Vagina (tissue), 2 donors: ENCODE results near the gene ZNF561. TPM values are rescaled to one million over a fixed set of nuclear protein-coding genes. Genes with fewer than 3 reads are reported as not detected.

Experiments used
- DNase-seq, 2 donors: peaks; one replicate each; pipeline ENCODE4 v3.0.0-alpha.2; 2017; ENCODE audit errors: extremely low spot score in 2 of 2
- H3K27ac ChIP-seq: fragments of 200-600 bp; sonication (generic); one replicate; pipeline ENCODE4 v1.5.1; 2019
- H3K27me3 ChIP-seq: fragments of 200-600 bp; sonication (generic); one replicate; pipeline ENCODE4 v1.5.1; 2019
- H3K36me3 ChIP-seq, 2 donors: fragments of 200-600 bp; sonication (generic); one replicate each; pipeline ENCODE4 v1.5.1; 2017 to 2019
- H3K4me1 ChIP-seq: fragments of 200-600 bp; sonication (generic); one replicate; pipeline ENCODE4 v1.5.1; 2019
- H3K4me3 ChIP-seq, 2 donors: fragments of 200-600 bp; sonication (generic); 1 replicate in 1 of 2; 2 replicates in 1 of 2; pipeline ENCODE4 v1.5.1; 2016 to 2019
- H3K9me3 ChIP-seq: fragments of 200-600 bp; sonication (generic); one replicate; pipeline ENCODE4 v1.5.1; 2019
- POLR2A ChIP-seq, 2 donors: fragments of 450-650 bp; IDR thresholded peaks; one replicate each; pipeline ENCODE4 v1.6.1; 2017; ENCODE audit warnings: antibody characterized with exemption in 2 of 2, mild to moderate bottlenecking in 2 of 2, moderate library complexity in 2 of 2
- POLR2AphosphoS5 ChIP-seq, 2 donors: sonication (generic); formaldehyde crosslinking; IDR thresholded peaks; one replicate each; pipeline ENCODE4 v1.9.0; 2017; ENCODE audit warnings: antibody characterized with exemption in 2 of 2, mild to moderate bottlenecking in 2 of 2, low read depth in 1 of 2; ENCODE audit not compliant: insufficient read depth in 1 of 2
- intact Hi-C: fragments of 100-400 bp; cut with DNase I; formaldehyde crosslinking; loops from one replicate; pipeline ENCODE4 v1.15.1; 2023
- total RNA-seq: library from RNA; depleted of rRNA; stranded (reverse); fragments of >200 nt; gene quantifications from one replicate; pipeline ENCODE4 v1.2.3, GENCODE V29; 2016
- TF ChIP-seq, protein P1 (sequence below), 3 experiments: fragments of 450-650 bp in 2 of 3; fragments of 200-600 bp in 1 of 3; sonication (generic) in 1 of 3; IDR thresholded peaks; one replicate each; pipeline ENCODE4 v1.5.1; 2017 to 2019; ENCODE audit warnings: antibody characterized with exemption in 3 of 3, mild to moderate bottlenecking in 2 of 3, moderate library complexity in 2 of 3

The ZNF561 gene
- total RNA-seq, 1 donor from 2014 or later = 29.2 TPM

- H3K9me3 ChIP-seq = no peaks in the 10 kb centered on the region
- intact Hi-C loops = no loop called here
- peaks cover 0 to 37% of the 10 kb centered on the region in 2 donors for H3K36me3 ChIP-seq
- no peak overlapping the region for H3K4me3 ChIP-seq
- no peak overlapping the region for H3K27ac ChIP-seq
- TF ChIP-seq POLR2A (IDR thresholded peaks at IDR 0.05) = no peak
- TF ChIP-seq POLR2AphosphoS5 (IDR thresholded peaks at IDR 0.05; ENCODE audit: insufficient read depth in 1 of 2, low read depth in 1 of 2) = no peak
- TF ChIP-seq, protein P1, sequence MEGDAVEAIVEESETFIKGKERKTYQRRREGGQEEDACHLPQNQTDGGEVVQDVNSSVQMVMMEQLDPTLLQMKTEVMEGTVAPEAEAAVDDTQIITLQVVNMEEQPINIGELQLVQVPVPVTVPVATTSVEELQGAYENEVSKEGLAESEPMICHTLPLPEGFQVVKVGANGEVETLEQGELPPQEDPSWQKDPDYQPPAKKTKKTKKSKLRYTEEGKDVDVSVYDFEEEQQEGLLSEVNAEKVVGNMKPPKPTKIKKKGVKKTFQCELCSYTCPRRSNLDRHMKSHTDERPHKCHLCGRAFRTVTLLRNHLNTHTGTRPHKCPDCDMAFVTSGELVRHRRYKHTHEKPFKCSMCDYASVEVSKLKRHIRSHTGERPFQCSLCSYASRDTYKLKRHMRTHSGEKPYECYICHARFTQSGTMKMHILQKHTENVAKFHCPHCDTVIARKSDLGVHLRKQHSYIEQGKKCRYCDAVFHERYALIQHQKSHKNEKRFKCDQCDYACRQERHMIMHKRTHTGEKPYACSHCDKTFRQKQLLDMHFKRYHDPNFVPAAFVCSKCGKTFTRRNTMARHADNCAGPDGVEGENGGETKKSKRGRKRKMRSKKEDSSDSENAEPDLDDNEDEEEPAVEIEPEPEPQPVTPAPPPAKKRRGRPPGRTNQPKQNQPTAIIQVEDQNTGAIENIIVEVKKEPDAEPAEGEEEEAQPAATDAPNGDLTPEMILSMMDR (IDR thresholded peaks at IDR 0.05) = no peak
- DNase-seq = no peak
- H3K27me3 ChIP-seq = no peaks in the 10 kb centered on the region
- H3K4me1 ChIP-seq = no peaks in the 10 kb centered on the region
Observed at GRCh38 chr19:9636018-9636417, 15.0 kb upstream of the ZNF561 start.

- Histone ChIP-seq H3K4me3 (no peak overlapping the region), H3K36me3 (peaks cover 0 to 10% of the 10 kb centered on the region in 2 donors), H3K27me3 (no peaks in the 10 kb centered on the region), H3K4me1 (peaks cover 5% of the 10 kb centered on the region), H3K27ac (no peak overlapping the region), H3K9me3 (no peaks in the 10 kb centered on the region)
- TF ChIP-seq, protein P1 (IDR thresholded peaks at IDR 0.05) = no peak
- TF ChIP-seq POLR2AphosphoS5 (IDR thresholded peaks at IDR 0.05; ENCODE audit: insufficient read depth in 1 of 2, low read depth in 1 of 2) (no peak), POLR2A (IDR thresholded peaks at IDR 0.05) (no peak)
- DNase-seq = no peak
- intact Hi-C loops = loop anchor here (5.0 kb wide), 1 partner anchor 169 kb away; no protein-coding TSS in a partner anchor
Observed at GRCh38 chr19:9627856-9628255, 6.8 kb upstream of the ZNF561 start.

DNA sequence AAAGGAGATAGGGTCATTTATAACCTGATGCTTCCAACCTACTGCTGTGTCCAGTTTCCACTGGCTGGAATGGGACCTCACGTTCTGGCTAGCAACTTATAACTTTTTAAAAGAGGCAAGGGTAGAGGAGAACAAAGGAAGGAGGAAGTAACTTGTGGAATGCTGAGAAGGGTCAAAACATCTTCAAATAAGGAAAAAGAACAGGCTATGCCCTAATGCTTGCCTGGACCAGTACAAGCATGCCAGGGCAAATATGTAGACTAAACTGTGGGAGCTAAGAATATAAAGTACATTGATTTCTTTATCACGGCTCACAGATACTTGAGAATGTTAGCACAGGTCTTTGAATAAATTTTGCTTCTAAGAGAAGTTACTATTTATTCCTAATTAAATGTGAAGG is 1.5 kb upstream of the ZNF561 start:
- Histone ChIP-seq H3K4me3 (no peak overlapping the region), H3K27ac (peak overlapping the region; percentile 95), H3K9me3 (no peaks in the 10 kb centered on the region), H3K36me3 (peaks cover 5 to 19% of the 10 kb centered on the region in 2 donors), H3K27me3 (no peaks in the 10 kb centered on the region), H3K4me1 (peaks cover 30% of the 10 kb centered on the region)
- intact Hi-C loops = no loop called here
- TF ChIP-seq POLR2A (IDR thresholded peaks at IDR 0.05) (no peak), POLR2AphosphoS5 (IDR thresholded peaks at IDR 0.05; ENCODE audit: insufficient read depth in 1 of 2, low read depth in 1 of 2) (peak in 1 of 2 donors; percentile 54)
- TF ChIP-seq, protein P1 (IDR thresholded peaks at IDR 0.05) = no peak
- DNase-seq = no peak

DNA sequence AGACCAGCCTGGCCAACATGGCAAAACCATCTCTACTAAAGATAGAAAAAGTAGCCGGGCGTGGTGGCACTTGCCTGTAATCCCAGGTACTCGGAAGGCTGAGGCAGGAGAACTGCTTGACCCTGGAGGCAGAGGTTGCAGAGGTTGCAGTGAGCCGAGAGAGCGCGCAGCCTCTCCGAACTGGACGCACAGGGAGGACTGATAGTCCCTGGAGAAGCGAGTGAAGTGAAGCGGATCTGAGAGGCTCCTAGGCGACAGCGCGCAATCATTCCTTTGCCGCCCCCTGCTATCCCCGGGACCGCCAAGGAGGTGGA is 233 bp downstream of the ZNF561 start:
- peaks cover 30% of the 10 kb centered on the region for H3K4me1 ChIP-seq
- intact Hi-C loops = no loop called here
- TF ChIP-seq, protein P1 (IDR thresholded peaks at IDR 0.05) = no peak
- no peak for TF ChIP-seq POLR2A (IDR thresholded peaks at IDR 0.05)
- no peak for TF ChIP-seq POLR2AphosphoS5 (IDR thresholded peaks at IDR 0.05; ENCODE audit: insufficient read depth in 1 of 2, low read depth in 1 of 2)

DNA sequence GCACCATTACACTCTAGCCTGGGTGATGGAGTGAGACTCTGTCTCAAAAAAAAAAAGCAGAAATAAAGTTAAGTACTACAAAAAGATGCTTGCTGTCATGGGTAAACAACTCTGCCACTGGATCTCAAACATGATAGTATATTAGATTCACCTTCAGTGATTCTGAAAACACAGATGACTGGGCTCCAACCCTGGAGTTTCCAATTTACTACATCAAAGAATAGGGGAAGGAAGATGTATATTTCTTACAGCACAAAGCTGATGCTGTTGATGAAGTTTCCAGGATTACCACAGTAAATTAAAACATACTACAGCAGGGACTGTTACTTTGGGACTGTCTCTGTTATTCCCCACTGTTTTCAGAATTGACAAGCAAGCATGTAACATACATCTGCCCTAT is 5.2 kb downstream of the ZNF561 start:
- DNase-seq = no peak
- peaks cover 29% of the 10 kb centered on the region for H3K9me3 ChIP-seq
- H3K36me3 ChIP-seq = peaks cover 42 to 86% of the 10 kb centered on the region in 2 donors
- intact Hi-C loops = no loop called here
- no peaks in the 10 kb centered on the region for H3K27me3 ChIP-seq
- TF ChIP-seq POLR2AphosphoS5 (IDR thresholded peaks at IDR 0.05; ENCODE audit: insufficient read depth in 1 of 2, low read depth in 1 of 2) = no peak
- TF ChIP-seq POLR2A (IDR thresholded peaks at IDR 0.05) = no peak
- TF ChIP-seq, protein P1 (IDR thresholded peaks at IDR 0.05) = no peak
- H3K4me3 ChIP-seq = no peak overlapping the region
- H3K4me1 ChIP-seq = peaks cover 10% of the 10 kb centered on the region
- H3K27ac ChIP-seq = no peak overlapping the region

More for the DNA sequence above, 233 bp downstream of the ZNF561 start:
- peak in 1 of 2 donors; percentile 82 for DNase-seq
- Histone ChIP-seq H3K27me3 (no peaks in the 10 kb centered on the region), H3K36me3 (peaks cover 5 to 36% of the 10 kb centered on the region in 2 donors), H3K27ac (peak overlapping the region; percentile 95), H3K4me3 (peak overlapping the region; percentile 87 to 95), H3K9me3 (no peaks in the 10 kb centered on the region)
